ENCODE results near the gene ZNF281.

DNA sequence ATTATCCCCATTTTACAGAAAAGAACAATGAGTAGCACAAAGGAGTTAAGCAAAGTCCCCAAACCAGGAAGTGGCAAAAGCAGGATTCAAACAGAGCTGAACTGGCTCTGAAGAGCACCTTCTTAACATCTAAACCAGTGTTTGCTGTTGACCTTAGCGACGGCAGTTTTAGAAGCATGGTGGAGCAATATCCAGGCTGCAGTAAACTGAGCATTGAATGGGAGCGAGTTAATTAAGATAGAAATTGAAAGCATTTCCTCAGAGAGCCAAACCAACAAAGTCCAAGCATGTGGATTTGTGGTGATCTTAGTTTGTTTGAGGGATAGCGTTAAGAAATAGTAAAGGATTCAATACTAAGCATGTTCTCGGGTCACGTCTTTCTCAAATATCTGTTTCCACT is 13.4 kb upstream of the ZNF281 start:
- TF ChIP-seq, protein P1, sequence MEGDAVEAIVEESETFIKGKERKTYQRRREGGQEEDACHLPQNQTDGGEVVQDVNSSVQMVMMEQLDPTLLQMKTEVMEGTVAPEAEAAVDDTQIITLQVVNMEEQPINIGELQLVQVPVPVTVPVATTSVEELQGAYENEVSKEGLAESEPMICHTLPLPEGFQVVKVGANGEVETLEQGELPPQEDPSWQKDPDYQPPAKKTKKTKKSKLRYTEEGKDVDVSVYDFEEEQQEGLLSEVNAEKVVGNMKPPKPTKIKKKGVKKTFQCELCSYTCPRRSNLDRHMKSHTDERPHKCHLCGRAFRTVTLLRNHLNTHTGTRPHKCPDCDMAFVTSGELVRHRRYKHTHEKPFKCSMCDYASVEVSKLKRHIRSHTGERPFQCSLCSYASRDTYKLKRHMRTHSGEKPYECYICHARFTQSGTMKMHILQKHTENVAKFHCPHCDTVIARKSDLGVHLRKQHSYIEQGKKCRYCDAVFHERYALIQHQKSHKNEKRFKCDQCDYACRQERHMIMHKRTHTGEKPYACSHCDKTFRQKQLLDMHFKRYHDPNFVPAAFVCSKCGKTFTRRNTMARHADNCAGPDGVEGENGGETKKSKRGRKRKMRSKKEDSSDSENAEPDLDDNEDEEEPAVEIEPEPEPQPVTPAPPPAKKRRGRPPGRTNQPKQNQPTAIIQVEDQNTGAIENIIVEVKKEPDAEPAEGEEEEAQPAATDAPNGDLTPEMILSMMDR (IDR thresholded peaks at IDR 0.05), result no peak
- TF ChIP-seq POLR2A (IDR thresholded peaks at IDR 0.05) (no peak), EP300 (IDR thresholded peaks at IDR 0.05) (no peak), POLR2AphosphoS5 (IDR thresholded peaks at IDR 0.05) (no peak)
